GM18951 (cell line): ENCODE measurements around the gene CLBA1.
"Not testable (repeated sequence)": the region's sequence is repeated elsewhere in the genome, so short reads cannot be mapped to it uniquely, and the experiment has no call there.

Experiments
- POLR2A ChIP-seq: IDR thresholded peaks from 4 replicates; pipeline ENCODE4 v1.6.1; 2011; ENCODE audit warnings: mild to moderate bottlenecking; ENCODE audit not compliant: insufficient read length, insufficient read depth; ENCODE audit errors: extremely low read depth
- in situ Hi-C: fragments of 300-500 bp; cut with MboI; formaldehyde crosslinking; loops from one replicate; pipeline ENCODE4 v1.12.0; 2022; ENCODE audit warnings: low sequenced_read_pairs, mixed read lengths, inconsistent platforms; ENCODE audit not compliant: unreplicated experiment

The CLBA1 gene

DNA sequence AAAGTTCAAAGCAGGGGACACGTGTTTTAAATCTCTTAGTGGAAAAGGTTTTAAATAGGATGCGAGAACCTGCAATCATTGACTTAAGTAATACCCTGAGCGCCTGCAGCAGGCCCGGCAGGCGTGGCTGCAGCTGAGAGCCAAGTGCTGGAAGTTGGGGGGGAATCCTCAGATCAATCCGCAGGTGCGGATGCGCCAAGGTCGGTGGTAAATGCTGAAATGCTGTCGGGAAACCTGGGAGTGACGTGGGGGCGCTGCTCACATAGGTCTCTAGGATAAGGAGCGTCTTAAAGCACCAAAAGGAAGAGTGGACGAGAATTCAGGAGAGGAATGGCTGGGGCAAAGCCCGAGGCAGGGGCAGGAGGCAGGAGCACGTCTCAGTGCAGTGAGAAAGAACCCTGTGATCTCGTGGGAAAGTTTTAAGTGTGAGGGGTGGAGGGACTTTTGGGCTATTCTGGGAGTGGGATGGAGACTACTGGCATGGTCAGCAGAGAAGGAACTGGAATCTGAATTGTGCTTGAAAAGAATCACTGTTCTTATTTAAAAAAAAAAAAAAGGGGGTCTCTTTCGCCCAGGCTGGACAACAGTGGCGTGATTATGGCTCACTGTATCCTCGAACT, 36.2 kb downstream of the CLBA1 start:
- no peak for TF ChIP-seq POLR2A
- in situ Hi-C loops: no loop called here

DNA sequence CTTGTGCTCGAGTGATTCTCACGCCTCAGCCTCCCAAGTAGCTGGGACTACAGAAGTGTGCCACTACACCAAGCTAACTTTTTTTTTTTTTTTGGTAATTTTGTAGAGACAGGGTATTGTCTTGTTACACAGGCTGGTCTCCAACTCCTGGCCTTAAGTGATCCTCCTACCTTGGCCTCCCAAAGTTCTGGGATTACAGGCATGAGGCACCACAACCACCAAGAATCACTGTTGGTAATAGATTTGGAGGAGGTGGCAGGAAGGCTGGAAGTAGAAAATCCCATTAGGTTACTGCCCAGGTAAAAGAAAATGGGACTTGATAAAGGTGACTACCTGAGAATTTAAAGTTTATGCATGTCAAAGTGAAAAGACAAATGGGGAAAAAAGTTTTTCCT, 36.7 kb downstream of the CLBA1 start:
- TF ChIP-seq POLR2A: no peak
- in situ Hi-C loops: no loop called here

DNA sequence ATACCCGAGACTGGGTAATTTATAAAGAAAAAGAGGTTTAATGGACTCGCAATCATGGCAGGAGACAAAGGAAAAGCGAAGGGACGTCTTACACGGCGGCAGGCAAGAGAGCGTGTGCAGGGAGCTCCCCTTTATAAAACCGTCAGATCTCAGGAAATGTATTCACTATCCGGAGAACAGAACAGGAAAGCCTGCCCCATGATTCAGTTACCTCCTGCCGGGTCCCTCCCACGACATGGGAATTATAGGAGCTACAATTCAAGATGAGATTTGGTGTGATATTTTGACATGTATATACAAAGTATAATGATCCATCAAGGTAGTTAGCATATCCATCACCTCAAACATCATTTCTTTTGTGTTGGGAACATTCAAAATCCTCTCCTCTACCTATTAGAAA, 37.6 kb downstream of the CLBA1 start:
- TF ChIP-seq POLR2A: no peak
- in situ Hi-C loops: no loop called here

DNA sequence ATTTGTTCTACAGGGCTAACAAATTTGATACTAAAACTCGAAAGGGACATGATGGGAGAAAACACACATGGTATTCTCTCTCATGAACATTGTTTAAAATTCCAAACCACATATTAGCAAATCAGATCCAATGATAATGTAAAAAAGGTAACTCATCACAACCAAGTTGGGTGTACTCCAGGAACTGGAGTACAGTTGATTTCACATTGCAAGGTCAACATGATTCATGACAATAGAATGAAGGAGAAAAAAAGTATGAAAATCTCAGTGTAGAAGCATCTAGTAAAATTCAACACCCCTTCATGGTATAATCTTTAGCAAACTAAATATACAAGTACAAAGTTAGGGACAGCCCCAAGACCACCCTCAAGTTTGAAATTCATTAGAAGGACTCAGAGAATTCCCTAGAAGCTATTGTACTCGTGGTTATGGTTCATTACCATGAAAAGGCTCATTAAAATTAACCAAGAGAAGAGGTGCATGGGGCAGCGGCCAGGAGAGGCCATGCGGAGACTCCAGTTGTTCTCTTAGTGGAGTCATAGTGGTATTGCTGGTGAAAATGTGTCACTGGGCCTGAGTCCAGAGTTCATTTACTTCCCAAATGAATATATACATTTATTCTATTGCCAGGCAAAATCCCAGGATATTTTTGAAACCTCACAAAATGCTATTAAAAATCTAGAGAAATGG, 38.3 kb downstream of the CLBA1 start:
- TF ChIP-seq POLR2A: no peak
- in situ Hi-C loops: no loop called here

DNA sequence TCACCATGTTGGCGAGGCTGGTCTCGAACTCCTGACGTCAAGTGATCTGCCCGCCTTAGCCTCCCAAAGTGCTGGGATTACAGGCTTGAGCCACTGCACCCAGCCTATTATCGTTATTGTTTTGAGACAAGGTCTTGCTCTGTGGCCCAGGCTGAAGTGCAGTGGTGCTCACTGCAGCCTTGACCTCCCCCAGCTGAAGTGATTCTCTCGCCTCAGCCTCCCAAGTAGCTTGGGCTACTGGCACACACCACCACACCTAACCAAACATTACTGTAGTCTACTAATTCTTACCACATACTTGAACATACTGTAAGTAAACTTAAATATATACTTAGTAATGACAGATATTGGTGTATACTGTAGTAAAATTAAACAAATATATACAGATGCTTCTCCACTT, 39.8 kb downstream of the CLBA1 start:
- in situ Hi-C loops: no loop called here
- TF ChIP-seq POLR2A: no peak

DNA sequence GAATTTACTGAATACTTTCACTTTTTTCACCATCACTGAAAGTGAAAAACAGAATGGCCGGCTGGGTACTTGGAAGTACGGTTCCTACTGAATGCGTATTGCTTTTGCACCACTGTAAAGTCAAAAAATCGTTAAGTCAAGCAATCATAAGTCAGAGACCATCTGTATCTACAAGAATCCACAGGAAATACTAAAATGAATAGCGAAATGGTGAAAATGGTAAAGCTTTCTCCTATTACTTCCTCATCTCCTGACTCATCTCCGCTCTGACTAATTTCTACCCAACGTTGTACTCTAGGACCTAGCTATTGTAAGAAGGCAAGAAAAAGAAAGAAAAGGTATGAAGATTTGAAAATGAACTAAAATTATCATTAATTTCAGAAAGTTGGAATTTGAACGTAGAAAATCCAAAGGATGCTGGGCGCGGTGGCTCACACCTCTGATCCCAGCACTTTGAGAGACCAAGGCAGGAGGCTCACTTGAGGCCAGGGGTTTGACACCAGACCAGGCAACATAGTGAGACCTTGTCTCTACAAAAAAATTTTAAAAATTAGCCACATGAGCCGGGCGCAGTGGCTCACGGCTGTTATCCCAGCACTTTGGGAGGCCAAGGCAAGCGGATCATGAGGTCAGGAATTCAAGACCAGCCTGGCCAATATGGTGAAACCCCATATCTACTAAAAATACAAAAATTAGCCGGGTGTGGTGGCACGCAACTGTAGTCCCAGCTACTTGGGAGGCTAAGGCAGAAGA, 40.6 kb downstream of the CLBA1 start:
- no peak for TF ChIP-seq POLR2A
- in situ Hi-C loops: no loop called here

DNA sequence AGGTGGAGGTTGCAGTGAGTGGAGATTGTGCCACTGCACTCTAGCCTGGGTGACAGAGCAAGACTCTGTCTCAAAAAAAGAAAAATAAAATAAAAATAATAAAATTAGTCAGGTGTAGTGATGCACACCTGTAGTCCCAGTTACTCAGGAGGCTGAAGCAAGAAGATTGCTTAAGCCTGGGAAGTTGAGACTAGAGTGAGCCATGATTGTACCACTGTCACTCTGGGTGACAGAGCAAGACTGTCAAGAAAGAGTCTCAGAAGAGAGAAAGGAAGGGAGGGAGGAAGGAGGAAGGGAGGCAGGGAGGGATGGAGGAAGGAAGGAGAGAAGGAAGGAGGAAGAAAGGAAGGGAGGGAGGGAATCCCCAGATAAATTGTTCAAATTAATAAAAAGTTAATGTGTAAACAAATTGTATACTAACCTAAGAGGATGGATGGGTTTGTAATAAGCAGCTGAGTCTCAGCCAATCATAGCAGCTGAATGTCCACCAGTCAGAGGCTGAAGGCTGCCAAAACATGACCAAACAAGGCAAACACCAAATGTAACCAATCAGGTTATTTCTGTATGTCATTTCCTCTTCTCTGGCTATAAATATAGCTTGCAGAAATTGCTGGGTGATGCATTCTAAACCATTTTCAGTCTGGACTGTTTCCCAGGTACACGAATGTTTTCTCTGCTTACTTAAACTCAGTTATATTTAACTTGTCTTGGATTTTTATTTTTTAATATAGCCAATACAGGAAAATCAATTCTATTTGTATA, 41.4 kb downstream of the CLBA1 start:
- in situ Hi-C loops: no loop called here
- TF ChIP-seq POLR2A: peak; percentile 30

DNA sequence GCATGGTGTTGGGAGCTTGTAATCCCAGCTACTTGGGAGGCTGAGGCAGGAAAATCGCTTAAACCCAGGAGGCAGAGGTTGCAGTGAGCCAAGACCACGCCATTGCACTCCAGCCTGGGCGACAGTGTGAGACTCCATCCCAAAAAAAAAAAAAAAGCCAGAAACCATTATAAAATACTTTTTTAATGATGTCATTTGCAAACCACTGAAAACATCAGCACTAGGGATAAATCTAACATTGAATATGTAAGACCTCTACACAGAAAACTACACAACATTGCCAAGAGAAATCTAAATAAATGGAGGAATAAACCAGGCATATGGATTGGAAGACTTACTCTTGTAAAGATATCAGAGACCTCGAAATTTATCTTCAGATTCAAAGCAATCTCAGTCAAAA, 42.1 kb downstream of the CLBA1 start:
- in situ Hi-C loops: not testable (repeated sequence)

DNA sequence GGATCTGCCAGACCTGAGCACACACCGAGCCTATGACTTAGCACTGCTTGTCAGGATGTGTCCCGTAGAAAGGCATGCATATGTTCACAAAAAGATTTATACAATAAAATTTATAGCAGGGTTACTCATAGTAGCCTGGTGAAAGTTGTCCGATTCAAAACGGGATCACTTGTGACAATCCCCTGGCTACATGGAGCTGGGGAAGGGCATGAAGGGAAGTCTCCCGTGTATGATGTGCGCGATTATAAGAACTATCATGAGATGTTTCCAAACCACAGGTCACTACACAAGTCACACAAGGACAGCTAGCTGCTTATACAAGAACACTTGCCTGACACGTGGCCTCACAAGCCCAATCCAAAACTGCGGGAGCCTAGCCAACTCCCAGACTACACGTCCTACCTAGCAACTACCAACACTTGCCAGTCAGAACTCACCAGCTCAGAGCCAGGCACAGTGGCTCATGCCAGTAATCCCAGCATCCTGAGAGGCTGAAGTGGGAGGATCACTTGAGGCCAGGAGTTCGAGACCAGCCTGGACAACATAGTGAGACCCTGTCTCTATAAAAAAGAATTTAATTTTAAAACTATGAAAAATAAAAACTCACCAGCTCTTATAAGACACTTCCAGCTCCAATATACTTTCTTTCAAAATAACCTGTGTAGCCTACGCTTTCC, 42.8 kb downstream of the CLBA1 start:
- in situ Hi-C loops: no loop called here
- TF ChIP-seq POLR2A: no peak

DNA sequence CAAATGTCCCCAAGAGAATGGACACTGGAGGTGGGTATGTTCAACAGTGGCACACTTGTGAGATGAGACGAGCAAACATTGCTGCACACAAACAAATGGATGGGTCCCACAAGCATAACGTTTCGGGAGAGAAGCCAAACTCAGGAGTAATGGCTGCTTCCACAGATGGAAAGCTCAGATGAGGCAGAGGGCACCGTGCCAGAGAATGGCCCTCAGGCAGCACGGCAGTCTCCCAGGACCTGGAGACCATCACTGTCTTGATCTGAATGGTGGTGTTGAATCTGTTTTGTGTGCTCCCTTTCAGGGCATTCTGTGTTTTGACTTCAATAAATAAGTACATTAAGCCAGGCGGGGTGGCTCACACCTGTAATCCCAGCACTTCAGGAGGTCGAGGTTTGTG, 43.8 kb downstream of the CLBA1 start:
- in situ Hi-C loops: no loop called here
- no peak for TF ChIP-seq POLR2A

DNA sequence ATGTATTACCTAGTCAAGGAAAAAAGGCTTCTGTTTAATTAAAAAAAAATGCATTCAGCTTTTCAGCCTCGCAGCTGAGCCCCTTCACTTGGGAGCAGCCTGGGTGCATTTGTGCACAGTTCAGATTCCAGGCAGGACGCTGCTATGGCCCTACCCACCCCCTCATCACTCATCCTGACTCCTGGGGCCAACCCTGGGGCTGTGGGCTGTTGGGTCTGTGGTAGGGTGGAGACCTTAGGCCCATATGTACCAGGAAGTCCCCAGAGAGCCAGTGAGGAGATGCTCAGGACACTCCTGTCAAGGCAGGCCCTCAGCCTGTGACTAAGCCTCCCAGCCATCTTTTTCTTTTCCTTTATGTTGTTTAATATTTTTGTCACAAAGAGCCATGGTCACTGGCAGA, 44.6 kb downstream of the CLBA1 start:
- TF ChIP-seq POLR2A: no peak
- in situ Hi-C loops: no loop called here

DNA sequence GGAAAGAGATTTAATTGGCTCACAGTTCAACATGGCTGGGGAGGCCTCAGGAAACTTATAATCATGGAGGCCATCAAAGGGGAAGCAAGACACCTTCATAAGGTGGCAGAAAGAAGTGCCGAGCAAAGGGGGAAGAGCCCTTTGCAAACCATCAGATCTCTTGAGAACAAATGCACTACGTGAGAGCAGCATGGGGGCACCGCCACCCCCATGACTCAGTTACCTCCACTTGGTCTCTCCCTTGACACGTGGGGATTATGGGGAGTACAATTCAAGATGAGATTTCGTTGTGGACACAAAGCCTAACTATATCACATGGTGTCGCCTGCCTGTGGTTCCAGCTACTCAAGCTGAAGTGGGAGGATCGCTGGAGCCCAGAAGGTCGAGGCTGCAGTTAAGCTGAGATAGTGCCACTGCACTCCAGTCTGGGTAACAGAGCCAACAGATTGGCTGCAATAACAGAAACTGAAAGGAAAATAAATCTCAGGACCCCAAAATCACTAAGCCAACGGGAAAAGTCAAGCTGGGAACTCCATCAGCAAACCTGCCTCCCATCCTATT, 45.3 kb downstream of the CLBA1 start:
- no peak for TF ChIP-seq POLR2A
- in situ Hi-C loops: no loop called here

DNA sequence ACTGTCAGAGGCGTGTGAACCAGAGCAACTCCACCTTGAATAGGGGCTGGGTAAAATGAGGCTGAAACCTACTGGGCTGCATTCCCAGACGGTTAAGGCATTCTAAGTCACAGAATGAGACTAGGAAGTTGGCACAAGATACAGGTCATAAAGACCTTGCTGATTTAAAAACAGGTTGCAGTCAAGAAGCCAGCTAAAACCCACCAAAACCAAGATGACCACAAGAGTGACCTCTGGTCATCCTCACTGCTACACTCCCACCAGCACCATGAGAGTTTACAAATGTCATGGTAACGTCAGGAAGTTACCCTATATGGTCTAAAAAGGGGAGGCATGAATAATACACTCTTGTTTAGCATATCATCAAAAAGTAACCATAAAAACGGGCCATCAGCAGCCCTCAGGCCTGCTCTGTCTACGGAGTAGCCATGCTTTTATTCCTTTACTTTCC, 46.9 kb downstream of the CLBA1 start:
- in situ Hi-C loops: not testable (repeated sequence)

DNA sequence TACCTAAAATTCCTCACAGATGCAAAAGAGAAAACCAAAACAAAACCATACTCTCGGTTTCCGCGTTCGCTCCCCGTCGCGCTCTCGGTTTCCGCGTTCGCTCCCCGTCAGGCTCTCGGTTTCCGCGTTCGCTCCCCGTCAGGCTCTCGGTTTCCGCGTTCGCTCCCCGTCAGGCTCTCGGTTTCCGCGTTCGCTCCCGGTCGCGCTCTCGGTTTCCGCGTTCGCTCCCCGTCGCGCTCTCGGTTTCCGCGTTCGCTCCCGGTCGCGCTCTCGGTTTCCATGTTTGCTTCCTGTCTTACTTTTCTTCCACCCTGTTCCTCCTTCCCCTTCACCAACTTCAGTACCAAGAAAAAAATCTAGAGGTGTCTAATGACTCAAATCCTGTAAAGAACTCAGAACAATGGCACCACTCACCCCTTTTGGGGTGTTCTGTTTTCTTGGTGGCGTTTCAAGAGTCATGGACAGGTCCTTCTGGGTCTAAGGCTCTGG, 47.9 kb downstream of the CLBA1 start:
- in situ Hi-C loops: not testable (repeated sequence)
